GM13977 (cell line): ENCODE measurements around the gene VPS26C.
A peak's percentile ranks its signal among the peaks of the same experiment; 100 is the strongest.
"Not testable (repeated sequence)": the region's sequence is repeated elsewhere in the genome, so short reads cannot be mapped to it uniquely, and the experiment has no call there.

ENCODE experiments used
- DNase-seq: peaks from one replicate; pipeline ENCODE4 v3.0.0; 2012; ENCODE audit warnings: low spot score
- CTCF ChIP-seq: IDR thresholded peaks from 2 replicates; pipeline ENCODE4 v1.5.1; 2012; ENCODE audit warnings: mild to moderate bottlenecking, control low read depth; ENCODE audit not compliant: insufficient read depth; ENCODE audit errors: extremely low read depth, missing control alignments
- in situ Hi-C: fragments of 300-500 bp; cut with MboI; formaldehyde crosslinking; loops from one replicate; pipeline ENCODE4 v1.12.0; 2022; ENCODE audit warnings: low sequenced_read_pairs, low pct_unique_long_range_greater_than_20kb, mixed read lengths, inconsistent platforms; ENCODE audit not compliant: unreplicated experiment

Gene VPS26C

DNA sequence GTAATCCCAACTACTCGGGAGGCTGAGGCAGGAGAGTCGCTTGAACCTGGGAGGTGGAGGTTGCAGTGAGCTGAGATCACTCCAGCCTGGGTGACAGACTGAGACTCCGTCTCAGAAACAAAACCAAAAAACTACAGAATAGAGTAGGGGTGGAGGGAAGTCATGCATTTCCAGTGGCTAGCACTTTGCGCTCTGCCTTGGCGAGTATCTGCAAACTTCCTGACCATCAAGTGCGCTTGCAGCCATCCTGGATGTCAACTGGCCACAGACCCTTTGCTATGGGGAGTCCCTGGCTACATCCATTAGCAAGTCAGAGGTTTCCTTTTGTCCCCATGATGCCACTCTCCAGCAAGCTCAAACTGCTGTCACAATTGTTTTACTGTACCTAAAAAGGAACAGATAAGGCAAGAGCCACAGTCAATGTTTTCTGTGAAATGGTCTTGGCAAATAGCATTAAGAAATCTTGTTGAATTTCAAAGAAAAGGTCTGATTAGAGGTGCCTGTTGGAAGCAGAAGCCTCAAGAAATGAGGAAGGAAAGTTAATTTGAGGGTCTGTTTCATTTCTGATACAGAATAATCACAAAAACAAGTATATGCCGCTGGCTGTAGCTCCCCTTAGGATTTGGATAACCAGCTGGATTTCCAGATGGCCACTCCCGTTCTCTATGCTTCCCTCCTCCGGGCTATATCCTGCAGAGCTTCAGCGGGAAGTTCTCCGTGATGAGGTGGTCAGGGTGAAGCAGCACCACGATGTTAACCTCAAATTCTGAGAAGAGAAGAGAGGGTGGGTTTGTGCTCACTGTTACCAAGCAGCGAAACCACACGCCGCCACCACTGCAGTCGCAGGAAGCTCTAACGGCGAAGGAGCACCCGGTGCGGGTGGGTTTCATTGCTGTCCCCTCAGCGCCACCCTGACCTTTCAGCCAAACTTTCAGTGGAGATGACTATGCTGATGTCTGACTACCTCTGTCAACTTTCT, 42.0 kb downstream of the VPS26C start:
- TF ChIP-seq CTCF, result no peak
- in situ Hi-C loops, result no loop called here
- peak; percentile 45 for DNase-seq

DNA sequence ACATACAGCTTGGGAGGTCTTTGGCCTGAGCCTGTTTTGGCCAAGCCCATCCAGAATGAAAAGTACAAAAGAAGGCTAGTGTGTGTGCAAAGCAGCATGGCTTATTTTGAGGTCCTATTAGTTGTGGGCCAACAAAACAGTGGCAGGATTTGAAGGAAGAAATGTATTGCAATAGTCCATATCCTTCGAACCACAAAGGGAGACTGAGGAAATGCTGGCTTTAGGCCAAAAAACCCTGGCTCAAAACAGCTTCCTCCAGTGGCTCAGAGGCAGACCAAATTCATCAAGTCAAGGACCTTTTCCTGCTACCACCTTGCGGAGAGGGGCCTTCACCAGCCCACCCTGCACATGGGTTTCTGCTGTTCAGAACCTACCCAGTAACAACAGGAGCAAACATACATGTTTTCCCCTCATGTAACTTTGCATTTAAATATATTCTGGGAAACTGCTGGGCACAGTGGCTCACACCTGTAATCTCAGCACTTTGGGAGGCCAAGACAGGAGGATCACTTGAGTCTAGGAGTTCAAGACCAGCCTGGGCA, 43.3 kb downstream of the VPS26C start:
- no peak for DNase-seq
- in situ Hi-C loops, result no loop called here
- TF ChIP-seq CTCF, result no peak

DNA sequence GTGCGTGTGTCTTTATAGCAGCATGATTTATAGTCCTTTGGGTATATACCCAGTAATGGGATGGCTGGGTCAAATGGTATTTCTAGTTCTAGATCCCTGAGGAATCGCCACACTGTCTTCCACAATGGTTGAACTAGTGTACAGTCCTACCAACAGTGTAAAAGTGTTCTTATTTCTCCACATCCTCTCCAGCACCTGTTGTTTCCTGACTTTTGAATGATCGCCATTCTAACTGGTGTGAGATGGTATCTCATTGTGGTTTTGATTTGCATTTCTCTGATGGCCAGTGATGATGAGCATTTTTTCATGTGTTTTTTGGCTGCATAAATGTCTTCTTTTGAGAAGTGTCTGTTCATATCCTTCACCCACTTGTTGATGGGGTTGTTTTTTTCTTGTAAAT, 44.9 kb downstream of the VPS26C start:
- DNase-seq, in situ Hi-C loops: not testable (repeated sequence)

GRCh38 chr21:37220981-37221664, 46.0 kb downstream of the VPS26C start:
- in situ Hi-C loops, result no loop called here
- peak; percentile 90 for DNase-seq
- peak; percentile 69 for TF ChIP-seq CTCF

GRCh38 chr21:37220433-37220980, 46.6 kb downstream of the VPS26C start:
- DNase-seq, result peak; percentile 68
- peak; percentile 31 for TF ChIP-seq CTCF
- in situ Hi-C loops, result no loop called here

DNA sequence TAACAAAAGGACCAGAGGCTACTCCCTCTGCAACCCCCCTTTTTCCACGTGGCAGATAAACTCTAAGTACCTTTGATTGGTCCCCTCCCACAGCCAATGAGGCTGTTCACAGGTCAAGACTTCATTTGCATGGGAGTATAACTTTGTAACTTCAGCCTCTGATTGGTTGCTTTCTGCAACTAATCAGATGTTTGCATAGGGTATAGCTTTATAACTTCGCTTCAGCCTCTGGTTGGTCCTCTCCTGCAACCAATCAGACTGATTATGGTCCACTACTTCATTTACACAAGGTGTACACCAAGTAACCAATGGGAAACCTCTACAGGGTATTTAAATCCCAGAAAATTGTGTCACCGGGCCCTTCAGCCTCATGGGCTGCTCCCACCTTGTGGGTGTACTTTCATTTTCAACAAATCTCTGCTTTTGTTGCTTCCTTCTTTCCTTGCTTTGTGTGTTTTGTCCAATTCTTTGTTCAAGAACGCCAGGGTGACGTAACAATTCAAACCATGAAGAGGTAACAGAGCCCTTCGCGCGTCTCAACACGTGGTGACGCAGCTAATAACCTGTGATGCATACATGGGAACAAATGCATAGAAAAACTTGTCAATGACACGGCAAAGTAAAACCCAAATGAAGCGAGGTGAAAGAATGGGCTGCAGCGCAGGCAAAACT, 47.2 kb downstream of the VPS26C start:
- TF ChIP-seq CTCF, result no peak
- no peak for DNase-seq

More for the DNA sequence above, 47.2 kb downstream of the VPS26C start:
- in situ Hi-C loops, result no loop called here
